NCI-H345 treated with DMSO at 0.1 percent for 48 hours (cell line): ENCODE measurements around the gene LRRC72.
"Not testable (repeated sequence)": the region's sequence is repeated elsewhere in the genome, so short reads cannot be mapped to it uniquely, and the experiment has no call there.

Source experiments
- DNase-seq: peaks from one replicate; lab custom pipeline; 2025; ENCODE audit not compliant: unreplicated experiment; lab: John Stamatoyannopoulos, UW

LRRC72 gene

DNA sequence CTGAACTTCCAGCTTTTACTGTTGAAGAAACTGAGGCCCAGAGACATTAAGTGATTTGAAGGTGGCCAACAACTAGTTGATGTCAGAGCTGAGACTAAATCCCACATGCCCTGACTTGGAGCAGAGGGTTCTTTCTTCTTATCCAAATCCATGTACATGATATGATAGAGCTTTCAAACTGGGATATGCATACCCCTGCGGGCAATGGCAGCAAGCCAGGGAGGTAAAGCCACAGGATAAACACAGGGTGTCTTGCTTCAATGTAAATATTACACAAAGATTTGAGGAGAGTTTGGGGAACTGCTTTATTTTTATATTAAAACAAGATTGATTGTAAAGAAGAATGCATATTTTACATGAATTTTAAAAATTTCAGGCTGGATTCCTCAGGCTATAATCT lies 2.3 kb upstream of the LRRC72 start:
- peak; percentile 1 for DNase-seq

DNA sequence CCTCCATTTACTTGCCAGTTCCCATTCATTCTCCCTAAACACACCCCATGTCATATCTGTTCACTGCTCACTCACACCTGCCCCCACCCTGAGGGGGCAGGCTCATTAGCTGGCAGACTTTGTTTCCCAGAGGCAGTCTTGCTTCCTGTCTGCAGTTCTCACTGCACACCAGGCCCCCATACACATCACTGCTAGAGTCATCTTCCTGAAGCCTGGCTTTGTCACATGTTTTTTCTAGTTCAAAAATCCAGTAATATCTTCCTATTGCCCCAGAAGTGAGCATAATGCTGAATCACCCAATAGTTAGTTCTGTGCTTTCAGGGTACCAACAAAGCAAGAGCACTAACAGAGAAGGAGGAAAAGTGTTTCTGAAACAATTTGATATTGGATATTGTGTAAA lies 1.9 kb downstream of the LRRC72 start:
- no peak for DNase-seq

DNA sequence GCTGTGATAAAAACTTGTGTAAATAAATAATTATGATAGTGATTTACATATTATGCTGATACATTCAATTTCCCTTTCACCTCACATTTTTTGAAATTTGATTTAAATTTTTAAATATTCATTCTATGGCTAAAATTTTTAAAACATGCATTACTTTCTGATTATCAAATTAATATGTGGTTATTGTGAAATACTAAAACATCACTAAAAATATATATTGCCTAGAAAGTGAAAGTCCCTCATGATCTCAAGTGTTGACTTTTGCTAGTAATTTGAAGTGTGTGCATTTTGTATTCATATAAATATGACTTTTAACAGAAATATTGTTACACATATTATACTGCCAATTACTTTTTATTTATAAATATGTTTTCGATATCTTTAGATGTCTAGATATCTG lies 3.1 kb downstream of the LRRC72 start:
- DNase-seq = no peak

DNA sequence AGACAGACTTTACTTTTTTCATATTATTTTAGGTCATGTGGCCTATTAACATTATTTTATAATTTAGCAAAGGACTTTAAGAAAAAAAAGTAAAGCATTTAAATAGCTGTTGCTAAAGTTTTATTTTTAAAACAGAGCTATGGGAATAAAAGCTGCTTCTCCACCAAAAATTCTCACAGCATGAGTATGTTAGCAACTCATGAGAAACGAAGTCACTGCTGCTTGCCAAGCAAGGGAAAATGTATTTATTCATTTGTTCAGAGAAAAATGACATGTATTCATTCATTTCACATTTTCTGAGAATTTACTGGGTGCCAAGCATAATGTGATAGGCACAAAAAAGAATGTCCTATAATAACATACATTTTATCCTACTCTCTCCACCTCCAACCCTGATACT lies 5.1 kb downstream of the LRRC72 start:
- no peak for DNase-seq

DNA sequence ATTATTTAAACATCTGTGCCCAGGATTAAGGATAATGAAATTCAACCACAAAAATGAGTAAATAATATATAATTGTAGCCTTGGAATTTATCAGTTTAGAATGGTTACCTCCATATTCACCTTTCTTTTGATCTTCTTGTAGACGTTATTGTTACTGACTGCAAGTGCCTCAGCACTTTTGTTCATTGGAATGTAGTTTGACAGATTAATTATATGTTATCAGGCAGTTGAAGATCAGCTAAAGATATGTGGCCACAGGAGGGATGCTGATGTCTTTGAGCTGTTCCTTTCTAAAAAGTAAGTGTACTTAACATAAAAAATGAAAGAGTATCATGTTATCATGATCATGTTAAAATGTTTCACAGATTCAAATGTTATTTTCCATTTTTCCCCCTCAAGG lies 5.6 kb downstream of the LRRC72 start:
- no peak for DNase-seq

DNA sequence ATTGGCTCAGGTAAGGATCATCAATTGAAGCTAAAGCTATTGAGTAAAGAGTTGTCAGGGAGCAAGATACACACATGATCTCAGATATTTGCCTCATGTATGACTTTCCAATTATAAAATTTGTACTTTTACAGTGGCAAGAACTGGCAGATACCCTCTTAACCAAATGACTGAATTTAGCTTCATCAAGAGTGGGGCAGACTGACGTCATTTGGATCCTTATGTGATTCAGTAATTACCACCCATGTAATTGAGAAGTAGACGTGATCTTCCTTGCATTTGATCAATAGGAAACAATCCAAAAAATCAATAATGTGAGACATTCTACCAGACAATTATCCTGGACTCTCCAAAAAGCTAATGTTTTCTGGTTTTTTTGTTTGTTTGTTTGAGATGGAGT lies 8.9 kb downstream of the LRRC72 start:
- DNase-seq = no peak

DNA sequence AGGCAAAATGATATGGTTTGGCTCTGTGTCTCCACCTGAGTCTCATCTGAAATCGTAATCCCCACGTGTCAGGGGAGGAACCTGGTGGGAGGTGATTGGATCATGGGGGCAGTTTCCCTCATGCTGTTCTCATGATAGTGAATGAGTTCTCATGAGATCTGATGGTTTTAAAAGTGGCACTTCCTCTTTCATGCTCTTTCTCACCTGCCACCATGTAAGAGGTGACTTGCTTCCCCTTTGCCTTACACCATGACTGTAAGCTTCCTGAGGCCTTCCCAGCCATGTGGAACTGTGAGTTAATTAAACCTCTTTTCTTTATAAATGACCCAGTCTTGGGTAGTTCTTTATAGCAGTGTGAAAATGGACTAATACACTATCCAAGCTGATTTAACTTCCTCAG lies 13.9 kb downstream of the LRRC72 start:
- DNase-seq = not testable (repeated sequence)

DNA sequence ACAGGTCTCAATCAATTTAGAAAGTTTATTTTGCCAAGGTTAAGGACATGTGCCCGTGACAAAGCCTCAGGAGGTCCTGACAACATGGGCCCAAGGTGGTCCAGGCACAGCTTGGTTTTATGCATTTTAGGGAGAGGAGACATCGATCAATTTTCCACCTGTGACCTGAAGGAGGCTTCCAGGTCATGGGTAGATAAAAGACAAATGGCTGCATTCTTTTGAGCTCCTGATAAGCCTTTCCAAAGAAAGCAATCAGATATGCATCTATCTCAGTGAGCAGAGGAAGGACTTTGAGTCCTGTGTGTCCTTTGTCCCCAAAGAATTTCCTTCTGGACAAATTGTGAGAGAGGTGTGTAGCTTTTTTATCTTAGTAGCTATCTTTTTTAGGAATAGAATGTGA lies 15.8 kb downstream of the LRRC72 start:
- no peak for DNase-seq

DNA sequence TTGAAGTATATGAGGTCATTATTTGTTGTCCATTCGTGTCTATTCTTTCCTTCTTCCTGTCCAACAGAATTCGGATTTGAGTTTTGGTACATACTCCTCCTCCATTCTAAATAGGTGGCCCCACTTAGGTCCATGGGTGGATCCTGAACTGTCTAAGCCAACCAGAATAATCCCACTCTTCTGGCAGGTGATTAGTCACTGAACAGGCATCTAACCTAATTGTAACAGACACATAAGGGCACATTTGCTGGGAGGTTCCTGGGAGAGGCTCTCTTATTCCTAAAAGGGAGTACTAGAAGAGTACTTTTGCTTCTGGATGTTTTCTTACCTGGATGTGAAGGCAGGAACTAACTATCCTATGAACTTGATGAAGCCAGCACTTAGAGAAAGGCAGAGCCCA lies 16.8 kb downstream of the LRRC72 start:
- DNase-seq = no peak

DNA sequence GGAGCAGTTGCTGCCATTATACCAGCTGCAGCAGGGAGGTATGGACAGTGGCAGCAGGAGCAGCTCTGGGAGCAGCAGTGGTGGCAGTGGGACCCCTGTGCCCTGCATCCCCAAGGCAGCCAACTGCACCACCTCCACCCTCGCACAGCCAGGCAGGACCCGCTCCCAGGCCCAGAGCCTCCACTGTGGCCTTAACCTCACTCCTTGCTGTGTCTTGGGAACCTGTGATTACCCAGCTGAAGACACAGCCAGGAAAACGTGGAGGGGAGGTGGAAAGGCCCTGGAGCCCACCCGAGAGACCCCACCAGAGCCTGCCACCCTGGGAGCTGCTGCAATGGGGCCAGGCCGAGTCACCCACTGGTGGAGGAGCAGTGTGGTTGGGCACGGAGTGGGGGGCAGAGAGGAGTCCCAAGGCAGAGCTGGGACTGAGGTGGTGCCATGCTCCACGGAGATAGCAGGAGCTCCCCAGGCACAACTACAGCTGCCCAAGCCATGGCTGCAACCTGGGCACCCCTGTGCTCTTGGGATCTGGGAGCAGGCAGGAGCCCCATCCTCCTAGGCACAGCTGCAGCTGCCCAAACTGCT lies 20.4 kb downstream of the LRRC72 start:
- DNase-seq = no peak

DNA sequence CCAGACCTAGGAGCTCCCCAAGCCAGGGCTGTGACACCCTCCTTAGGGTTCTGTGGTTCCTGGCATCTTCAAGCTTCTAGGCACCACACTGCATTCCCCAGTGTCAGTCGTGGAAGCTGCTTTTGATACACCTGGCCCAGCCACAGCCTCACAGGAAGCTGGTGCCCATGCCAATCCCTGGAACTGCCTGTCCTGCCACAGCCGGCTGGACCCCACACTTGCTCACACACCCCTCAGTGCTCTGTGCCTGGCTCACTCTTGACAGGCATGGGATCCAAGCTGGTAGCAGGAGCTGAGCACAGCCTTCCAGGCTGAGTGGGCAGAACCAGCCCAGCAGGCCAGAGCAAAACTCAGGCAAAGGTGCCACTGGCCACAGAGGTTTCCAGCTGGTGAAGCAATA lies 21.8 kb downstream of the LRRC72 start:
- no peak for DNase-seq

DNA sequence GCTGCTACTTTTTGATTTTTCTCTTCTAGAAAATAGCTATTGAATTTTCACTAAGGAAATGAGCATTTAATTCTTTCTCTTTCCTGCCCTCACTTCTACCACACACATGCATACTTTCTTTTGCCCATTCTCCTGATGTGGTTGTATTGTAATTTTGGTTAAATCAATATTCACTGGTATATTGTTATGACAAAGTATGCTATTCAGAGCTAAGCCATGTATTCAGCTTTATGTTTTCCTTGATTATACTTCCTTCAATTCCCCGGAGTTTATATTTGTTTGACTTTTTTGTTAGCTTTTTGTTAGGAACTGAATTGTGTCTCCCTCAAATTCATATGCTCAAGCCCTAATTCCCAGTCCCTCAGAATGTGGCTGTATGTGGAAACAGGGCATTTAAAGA lies 24.0 kb downstream of the LRRC72 start:
- DNase-seq = no peak

DNA sequence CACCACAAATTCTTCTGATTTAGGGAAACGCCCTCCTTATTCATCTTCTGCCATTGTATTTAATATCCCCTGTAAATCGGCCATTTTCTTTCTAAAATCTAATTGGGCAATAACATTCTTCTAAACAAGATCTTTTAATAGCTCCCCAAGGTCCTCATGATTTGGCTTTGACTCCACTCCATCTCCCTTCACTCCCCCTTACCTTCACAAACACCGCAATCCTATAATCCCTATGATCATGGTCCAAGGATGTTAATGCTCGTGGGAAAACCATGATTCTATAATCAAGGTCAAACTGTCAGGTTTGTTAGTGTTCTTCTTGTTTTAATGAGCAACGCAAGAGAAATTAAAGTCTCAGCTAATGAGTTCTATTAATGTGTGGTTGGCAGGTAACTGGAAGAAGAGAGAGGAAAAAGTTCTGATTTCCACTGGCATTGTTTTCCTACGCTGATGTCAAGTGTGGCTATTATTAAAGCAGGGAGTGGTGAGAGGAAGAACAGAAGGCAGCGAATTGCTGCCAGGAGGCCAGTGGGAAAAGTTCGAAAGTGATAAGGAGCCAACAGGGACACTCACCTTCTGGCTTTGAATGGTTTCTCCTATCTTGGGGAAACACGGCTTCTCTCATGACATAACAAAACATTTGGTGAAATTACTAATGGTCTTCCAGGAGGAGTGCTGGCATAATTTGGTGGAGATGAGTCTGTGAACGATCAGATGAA lies 28.1 kb downstream of the LRRC72 start:
- no peak for DNase-seq

DNA sequence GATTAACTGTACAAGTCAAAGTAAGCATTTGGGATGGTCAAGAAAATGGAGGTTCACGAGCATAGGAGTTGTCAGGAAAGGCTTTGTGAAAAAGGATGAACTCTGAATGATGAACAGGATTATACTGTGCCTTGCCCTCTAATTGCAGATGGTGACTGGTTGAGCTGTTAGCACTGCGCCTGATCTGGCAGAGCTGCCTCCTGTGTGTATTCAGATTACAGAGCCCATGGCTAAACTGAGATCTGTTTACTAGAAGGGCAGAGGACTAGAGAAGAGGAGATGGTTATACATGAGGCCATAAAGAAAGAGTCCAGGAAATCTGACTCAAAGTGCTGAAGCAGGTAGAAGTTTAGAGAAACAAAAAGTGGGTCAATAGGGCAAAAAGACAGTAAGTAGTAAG lies 29.7 kb downstream of the LRRC72 start:
- DNase-seq = no peak

DNA sequence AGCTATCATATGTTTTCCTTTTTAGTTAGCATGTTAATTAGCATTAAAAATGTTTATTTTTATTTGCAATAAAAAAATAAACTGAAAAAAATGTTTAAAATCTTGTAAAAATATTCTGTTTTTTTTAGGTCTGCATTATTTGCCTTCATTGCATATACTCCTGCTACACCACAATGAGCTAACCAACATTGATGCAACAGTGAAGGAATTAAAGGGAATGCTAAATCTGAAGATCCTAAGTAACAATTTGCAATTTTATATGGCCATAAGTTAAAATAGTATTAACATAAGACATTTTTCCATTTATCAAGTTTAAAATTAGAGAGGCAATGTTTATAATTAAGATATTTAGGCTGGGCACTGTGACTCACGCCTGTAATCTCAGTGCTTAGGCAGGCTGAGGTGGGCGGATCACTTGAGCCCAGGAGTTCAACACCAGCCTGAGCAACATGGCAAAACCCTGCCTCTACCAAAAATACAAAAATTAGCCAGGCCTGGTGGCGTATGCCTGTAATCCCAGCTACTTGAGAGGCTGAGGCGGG lies 32.2 kb downstream of the LRRC72 start:
- DNase-seq = no peak

DNA sequence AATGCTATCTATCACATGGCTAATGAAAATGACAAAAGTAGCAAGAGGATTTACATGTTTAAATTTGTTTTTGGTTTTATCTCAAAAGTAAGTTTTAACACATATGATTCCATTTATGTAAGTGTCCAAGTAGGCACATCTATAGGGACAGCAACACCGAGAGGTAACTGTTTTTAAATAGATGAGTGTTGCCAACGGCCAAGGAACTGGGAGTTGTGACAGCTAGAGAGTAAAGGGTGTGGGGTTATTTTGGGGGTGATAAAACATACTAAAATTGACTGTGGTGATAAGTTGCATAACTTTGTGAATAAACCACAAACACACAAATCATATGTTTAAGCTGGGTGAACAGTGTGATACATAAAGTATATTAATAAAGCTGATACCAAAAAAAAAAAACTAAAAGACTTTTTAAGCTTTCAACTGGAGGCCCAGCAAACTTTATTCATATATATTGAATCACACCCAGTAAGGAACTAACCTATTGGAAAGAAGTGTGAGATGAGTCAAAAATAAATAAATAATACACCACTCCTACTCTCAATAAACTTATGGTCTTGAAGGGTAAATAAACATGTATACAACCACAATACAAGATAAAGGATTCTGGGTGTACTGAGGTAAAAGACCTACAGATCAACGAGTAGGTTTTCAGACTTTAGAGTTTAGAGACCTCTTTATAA lies 33.0 kb downstream of the LRRC72 start:
- DNase-seq = no peak

DNA sequence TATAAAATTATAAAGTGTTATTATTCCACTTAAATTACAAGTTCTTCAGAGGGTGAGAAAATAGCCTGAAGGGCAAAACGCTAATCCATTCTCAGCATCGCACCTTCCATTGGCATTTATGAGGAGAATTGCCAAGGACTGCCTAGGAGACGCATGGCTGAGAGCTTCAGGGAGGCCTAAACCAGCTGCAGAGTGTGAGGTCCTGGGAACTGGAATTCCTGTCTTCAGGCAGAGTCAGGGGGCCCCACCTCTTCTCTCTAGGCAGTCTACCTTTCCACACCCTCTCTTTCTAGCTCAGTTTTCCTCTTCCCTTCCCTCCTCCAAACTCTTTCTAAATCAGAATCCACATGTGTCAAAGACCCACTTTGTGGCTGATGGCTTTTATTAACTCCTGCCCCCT lies 35.3 kb downstream of the LRRC72 start:
- DNase-seq = no peak

DNA sequence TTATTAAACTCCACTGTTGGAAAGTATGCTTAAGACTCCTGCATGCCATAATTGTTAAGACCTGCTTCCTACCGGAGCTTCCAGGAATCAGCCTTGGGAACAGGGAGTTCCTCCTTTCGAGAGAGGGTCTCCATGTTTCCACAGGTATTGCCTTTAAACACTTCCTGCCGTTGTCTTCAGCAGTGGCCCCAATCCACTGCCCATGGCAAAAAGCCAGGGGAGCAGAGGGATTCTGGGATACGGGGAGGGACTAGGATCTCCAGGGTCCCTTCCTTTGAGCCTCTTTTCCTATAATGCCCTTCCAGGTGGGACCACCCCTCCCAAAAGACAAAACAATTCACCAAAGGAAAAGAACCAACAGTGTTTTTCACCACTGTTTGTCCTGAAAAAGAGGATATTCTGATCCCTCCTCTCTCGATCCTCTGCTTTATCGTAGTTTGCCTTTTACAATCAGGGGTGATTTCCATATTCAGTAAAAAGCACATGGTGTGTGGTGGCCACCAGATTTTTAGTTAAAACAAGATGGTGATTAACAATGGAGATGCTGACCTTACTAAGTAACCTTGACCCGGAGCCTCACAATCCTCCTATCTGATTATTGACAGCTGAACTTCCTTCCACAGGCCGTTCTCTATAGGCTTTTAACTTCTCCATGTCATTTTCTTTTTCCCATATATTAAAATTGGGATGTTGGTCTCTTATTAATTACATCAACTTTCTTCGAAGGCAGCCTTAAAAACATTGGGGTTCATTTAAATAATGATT lies 36.0 kb downstream of the LRRC72 start:
- DNase-seq = no peak

DNA sequence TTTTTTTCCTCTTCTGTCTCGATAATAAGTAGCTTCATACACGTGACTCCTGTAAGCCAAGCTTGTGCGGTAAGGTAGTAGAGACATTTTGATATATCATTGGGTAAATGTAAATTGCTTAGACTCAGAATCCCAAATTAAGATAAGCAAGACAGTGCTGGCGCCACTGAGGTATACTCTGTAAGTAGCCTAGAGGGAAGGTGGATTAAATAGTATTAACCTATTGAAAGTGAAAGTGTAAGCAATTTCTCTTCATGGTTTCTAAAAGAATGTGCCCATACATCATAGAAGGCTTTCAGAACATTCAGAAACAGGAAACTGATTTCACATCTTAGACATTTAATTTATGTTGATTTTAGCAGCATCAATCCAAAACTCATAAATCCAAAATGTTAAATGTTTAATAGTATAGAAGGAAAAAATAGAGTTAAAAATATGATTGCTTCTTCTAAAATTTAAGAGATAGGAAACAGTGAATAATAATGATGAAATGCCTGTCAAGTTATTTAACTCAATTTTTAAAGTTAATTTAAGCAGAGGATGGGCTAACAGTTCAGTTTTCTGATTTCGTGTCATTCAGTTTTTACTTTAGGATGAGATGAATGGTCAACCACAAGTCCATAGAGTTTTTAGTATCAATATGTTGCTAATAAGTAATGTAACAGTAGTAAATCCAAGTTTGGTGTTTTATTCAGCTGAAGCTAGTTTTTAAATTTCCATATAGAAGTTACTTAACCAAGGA lies 36.8 kb downstream of the LRRC72 start:
- DNase-seq = no peak

DNA sequence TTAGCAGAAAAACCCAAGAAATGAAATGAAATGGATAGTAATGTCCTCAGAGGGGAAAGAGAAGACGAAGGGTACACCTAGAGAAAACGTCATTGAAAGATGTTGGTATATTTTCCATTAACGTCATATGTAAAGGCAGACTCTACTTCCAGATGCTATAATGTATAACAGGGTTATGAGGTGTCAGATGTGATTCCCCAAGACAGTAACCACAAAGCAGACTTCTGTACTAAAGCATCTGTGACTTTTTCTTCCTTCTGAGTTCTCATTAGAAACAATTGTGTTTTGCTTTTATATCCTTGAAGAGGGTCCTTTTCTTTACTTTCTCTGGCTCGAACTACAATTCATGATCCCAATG lies 37.4 kb downstream of the LRRC72 start:
- DNase-seq = no peak

DNA sequence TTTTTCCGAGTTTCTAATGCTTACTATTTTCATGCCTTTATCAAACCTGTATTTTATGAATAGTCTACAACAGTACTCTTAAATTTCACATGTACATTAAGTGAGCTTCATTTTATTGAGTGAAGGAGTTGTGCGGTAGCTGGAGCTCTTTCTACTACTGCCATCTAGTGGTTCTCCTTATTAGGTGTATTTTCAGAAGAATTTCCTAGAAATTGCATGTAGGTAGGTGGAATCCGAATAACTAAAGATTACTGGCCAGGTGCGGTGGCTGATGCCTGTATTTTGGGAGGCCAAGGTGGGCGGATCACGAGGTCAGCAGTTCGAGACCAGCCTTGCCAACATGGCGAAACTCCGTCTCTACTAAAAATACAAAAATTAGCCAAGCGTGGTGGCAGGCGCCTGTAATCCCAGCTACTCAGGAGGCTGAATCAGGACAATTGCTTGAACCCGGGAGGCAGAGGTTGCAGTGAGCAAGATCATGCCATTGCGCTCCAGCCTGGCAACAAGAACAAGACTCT lies 38.3 kb downstream of the LRRC72 start:
- DNase-seq = peak; percentile 61
